Measurements from ENCODE around the gene PTPRQ.
A peak's percentile ranks its signal among the peaks of the same experiment; 100 is the strongest.

Gene PTPRQ, protein sequence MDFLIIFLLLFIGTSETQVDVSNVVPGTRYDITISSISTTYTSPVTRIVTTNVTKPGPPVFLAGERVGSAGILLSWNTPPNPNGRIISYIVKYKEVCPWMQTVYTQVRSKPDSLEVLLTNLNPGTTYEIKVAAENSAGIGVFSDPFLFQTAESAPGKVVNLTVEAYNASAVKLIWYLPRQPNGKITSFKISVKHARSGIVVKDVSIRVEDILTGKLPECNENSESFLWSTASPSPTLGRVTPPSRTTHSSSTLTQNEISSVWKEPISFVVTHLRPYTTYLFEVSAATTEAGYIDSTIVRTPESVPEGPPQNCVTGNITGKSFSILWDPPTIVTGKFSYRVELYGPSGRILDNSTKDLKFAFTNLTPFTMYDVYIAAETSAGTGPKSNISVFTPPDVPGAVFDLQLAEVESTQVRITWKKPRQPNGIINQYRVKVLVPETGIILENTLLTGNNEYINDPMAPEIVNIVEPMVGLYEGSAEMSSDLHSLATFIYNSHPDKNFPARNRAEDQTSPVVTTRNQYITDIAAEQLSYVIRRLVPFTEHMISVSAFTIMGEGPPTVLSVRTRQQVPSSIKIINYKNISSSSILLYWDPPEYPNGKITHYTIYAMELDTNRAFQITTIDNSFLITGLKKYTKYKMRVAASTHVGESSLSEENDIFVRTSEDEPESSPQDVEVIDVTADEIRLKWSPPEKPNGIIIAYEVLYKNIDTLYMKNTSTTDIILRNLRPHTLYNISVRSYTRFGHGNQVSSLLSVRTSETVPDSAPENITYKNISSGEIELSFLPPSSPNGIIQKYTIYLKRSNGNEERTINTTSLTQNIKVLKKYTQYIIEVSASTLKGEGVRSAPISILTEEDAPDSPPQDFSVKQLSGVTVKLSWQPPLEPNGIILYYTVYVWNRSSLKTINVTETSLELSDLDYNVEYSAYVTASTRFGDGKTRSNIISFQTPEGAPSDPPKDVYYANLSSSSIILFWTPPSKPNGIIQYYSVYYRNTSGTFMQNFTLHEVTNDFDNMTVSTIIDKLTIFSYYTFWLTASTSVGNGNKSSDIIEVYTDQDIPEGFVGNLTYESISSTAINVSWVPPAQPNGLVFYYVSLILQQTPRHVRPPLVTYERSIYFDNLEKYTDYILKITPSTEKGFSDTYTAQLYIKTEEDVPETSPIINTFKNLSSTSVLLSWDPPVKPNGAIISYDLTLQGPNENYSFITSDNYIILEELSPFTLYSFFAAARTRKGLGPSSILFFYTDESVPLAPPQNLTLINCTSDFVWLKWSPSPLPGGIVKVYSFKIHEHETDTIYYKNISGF (N-terminal part only)

DNA sequence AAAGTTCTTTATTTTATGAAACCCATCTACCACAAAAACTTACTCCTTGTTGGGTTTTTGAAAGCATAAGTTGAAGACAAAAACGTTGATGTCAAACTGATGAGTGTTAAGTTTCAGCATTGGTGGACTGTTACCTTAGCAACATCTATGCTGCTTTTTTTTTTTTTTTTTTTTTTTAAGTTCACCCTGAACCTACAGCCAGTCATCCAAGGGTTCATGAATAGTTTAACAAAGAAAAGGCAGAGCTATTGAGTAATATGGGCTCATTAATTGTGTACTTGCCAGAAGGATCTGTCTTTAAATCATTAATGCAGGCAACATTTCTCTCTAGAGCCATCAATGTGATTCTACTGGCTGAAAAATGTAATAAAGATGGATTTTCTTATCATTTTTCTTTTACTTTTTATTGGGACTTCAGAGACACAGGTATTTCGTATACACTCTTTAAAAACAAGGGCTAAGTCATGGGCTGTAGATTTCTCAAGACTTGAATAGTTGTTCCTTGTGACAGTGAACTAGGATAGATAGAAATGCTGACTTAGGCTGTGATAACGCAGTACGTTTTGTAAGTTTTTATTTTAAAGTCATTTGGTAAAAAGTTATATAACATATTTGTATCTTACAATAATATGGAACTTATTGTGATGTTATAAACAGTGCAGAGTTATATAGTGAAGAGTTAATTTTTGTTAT, at the start of gene PTPRQ:
PTPRQ (plus strand) TSS at position 262 of the 693 bp plus-strand sequence; CDS start at position 373, 111 bp downstream.
- DNase-seq (ENCODE audit: low read depth): no peak
- H3K4me3 ChIP-seq (ENCODE audit: low read depth, low read length): no peak within 1 kb of the TSS

DNA sequence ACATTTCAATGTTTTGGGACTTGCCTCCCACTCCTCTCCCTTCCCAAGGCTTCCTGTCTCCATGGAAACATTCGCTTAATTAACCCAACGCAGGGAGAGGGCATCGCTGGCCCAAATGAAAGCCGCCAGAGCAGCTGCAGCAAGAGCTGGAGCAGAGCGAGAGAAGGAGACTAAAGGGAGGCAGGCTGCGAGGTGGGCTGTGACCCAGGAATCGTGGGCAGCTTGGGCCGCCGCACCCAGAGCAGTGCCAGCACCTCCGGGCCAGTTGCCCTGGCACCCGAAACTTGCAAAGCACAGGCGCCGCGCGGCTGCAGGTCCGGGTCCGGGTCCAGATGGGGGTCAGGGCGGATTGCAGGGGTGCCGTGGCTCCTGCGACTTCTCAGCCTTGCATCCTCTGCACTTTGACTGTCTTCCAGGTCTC, 43.5 kb upstream of the PTPRQ start:
- no peak for DNase-seq (ENCODE audit: low read depth)
- H3K4me3 ChIP-seq (ENCODE audit: low read depth, low read length): peak overlapping the region; percentile 36

DNA sequence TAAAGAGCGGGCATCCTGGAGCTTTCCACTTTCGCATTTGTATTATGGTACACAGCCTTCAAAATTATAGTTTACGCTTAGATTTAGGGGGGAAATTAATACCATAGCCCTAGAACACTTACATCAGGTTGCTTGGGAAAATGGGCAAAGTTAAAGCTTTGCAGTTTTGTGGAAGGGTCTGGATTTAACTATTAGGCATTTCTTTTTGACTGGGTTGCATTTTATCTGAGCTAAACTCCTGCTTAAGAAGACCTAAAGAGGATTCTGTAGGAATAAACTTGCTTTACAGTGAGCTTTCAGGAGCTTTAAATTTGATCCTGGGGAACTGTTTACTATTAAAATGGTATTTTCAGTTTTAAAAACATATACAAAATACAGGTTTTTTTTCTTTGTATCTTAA, 42.8 kb upstream of the PTPRQ start:
- DNase-seq (ENCODE audit: low read depth): no peak
- peak overlapping the region; percentile 36 for H3K4me3 ChIP-seq (ENCODE audit: low read depth, low read length)

DNA sequence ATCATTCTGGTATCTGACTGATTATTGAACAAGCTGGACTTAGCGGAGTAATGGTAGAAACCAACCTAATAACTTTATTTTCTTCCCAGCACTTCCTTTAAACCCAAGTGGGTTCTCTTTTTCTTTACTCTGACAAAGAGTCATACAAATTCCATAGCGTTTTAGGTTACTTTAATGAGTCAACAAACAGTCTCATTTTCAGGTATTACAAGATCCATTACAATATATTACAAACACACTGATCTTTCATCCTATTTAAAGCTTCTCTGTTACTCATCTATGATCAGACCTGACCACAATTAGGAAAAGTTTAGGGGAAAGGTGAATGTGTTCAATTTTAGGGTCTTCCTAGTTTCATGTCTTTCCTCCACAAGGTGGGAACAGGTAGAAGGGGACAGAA, 39.4 kb upstream of the PTPRQ start:
- H3K4me3 ChIP-seq (ENCODE audit: low read depth, low read length): no peak overlapping the region
- no peak for DNase-seq (ENCODE audit: low read depth)

DNA sequence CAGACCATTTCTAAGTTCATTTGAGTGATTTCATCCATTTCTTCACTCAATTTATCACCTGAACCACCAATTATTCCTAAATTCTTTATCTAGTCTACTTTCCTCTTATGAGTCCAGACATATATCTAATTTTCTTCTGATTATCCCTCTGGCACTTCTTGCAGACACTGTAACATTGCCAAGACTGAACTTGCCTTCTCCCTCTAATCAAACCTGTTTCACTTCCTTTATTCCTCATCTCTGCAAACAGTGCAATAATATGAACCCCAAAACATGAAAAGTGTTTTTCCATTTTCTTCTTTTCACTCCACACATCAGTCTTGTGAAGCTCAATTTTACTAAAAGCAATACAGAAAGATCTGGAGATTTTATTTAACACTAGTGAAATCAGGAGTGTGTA, 37.8 kb upstream of the PTPRQ start:
- DNase-seq (ENCODE audit: low read depth): no peak
- no peak overlapping the region for H3K4me3 ChIP-seq (ENCODE audit: low read depth, low read length)

DNA sequence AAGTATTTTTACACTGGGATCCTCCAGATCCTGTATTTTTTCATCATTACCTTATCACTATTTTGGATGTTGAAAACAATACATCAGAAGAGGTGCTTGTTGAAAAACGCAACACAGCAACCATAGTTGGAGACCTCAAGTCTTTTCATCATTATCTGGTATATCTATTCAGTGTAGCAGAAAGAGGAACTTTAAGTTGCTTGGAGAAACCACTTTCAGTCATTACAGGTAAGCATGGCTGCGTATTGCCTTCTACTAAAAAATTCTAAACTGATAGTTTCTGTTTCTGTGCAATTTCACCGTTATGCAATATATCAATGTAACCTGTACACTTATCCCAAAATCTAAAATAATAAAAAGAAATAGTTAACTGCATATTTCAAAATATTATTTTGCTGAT, 32.2 kb upstream of the PTPRQ start:
- no peak for DNase-seq (ENCODE audit: low read depth)
- H3K4me3 ChIP-seq (ENCODE audit: low read depth, low read length): no peak overlapping the region

DNA sequence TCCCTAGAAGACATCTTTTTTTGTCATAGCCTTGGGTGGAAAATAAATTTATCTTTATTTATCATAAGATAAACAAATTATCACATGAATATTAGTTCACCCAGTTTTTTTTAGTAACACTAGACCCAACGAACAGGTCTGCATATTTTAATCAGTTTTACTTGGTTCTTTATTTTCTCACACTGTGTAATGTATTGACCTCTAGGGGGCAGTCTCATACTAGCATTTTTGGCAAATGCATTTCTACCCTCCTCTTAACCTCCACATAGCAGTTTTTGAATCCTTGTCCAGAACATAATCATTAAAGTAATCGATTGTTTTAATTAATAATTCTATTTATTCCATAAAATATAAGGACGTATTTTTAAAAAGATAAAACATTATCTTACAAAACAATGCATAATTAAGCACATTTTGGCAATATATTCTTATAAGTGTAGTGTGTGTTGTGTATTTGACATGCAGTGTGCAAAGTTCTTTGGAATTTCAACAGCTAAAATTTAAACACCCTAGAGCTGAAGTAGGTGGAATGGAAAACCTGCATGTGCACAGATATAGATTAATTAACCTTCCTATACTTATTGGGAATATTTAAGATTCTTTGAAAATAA, 31.6 kb upstream of the PTPRQ start:
- DNase-seq (ENCODE audit: low read depth): peak; percentile 6
- H3K4me3 ChIP-seq (ENCODE audit: low read depth, low read length): no peak overlapping the region

DNA sequence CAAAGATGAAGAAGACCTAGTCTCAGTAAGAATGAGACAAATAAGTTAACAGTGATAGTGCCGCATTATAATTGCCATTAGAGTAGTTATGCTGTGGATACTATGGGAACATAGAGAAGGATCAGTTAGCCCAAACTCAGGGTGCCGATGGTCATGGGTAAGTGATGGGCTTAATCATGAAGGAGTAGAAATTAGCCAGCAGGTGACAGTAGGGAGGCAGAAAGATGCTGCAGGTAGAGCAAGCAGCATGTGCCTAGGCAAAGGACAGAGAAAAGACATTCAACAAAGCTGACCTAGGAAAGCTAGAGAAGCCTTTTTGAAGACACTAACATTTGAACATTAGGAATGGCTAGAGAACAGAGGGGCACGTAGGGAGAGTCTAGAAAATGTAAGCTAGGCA, 30.6 kb upstream of the PTPRQ start:
- no peak overlapping the region for H3K4me3 ChIP-seq (ENCODE audit: low read depth, low read length)
- DNase-seq (ENCODE audit: low read depth): no peak

DNA sequence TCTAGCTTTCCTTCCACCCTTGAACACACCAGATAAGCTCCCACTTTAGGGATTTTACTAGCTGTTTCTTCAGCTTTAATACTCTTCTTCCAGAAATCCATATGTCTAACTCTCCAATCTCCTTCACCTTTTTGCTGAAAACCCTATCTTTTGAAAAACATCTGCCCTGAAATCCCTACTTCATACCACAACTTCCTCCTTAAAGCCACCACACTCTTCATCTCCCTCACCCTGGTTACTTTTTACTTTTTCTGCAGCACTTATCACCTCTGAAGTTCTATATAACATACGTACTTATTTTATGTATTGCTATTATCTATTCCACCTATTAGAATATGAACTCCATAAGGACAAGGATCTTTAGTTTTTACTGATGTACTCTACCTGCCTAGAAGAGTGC, 28.6 kb upstream of the PTPRQ start:
- H3K4me3 ChIP-seq (ENCODE audit: low read depth, low read length): no peak overlapping the region
- no peak for DNase-seq (ENCODE audit: low read depth)

DNA sequence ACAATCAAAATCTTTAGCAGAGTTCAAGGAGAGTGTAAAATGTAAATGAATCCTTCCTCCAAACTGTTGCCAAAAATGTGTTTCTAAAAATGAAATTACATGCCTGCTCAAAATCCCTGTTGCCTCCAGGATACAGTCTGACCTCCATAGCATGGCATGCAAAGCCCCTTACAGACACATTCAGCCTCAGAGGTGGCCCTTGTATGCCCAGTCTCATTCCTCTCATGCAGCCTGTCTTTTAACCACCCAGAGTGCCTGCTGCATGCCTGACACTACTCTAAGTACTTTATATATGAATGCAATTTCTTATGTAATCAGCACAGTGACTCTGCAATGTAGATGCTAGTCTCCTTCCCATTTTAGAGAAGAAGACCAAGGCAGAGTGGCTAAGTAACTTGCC, 24.4 kb upstream of the PTPRQ start:
- H3K4me3 ChIP-seq (ENCODE audit: low read depth, low read length): no peak overlapping the region
- DNase-seq (ENCODE audit: low read depth): no peak

DNA sequence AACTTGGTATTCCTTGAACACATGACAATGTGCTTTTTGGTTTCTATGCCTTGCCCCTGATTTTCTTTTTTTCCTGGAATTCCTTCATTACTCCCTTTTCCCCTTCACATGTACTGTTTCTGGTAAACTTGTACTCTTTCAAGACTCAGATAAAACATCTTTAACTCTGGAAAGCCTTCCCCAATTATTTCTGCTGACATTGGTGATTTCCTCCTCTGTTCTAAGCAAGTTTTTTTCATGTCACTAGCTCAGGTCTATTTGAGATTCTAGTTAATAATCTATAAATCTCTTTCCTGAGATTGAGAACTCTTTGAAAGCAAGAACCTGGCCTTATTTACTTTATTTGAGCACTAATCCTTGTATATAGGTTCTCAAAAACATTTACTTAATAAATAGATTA, 24.0 kb upstream of the PTPRQ start:
- no peak for DNase-seq (ENCODE audit: low read depth)
- H3K4me3 ChIP-seq (ENCODE audit: low read depth, low read length): no peak overlapping the region

DNA sequence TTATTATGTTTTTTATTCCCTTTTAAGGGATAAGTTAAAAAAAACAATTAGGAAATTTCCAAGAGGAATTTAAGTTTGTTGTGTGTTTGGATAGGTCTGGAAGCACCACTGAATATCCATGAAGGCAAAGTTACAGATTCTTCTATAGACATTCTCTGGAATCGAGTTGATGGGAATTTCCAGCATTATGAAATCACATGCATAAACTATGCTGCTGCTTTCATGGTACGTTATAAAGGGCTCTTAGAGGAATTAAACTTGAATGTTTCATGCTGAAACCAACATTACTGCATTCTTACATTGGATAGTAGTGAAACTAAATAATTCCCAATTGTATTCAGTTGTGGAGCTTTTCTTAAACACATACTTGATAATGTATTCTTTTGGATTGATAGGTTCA, 21.5 kb upstream of the PTPRQ start:
- no peak overlapping the region for H3K4me3 ChIP-seq (ENCODE audit: low read depth, low read length)
- peak; percentile 18 for DNase-seq (ENCODE audit: low read depth)

DNA sequence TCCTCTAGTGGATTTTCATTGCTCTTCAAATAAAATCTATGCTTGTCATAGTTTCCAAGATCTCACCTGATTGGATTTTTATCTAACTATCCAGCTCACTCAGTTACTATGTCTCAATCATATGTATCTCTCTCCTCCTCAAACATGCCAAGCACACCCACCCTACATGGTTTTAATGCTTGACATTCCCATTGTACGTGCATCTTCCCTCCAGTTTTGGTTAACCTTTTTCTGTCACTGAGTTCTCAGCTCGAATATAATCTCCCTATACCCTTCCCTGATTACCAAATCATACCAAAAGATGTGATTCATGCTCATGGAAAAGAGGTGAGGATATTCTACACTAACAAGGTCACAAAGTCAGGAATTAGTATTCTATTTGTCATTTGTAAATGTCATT, 12.0 kb upstream of the PTPRQ start:
- H3K4me3 ChIP-seq (ENCODE audit: low read depth, low read length): no peak overlapping the region
- DNase-seq (ENCODE audit: low read depth): no peak

DNA sequence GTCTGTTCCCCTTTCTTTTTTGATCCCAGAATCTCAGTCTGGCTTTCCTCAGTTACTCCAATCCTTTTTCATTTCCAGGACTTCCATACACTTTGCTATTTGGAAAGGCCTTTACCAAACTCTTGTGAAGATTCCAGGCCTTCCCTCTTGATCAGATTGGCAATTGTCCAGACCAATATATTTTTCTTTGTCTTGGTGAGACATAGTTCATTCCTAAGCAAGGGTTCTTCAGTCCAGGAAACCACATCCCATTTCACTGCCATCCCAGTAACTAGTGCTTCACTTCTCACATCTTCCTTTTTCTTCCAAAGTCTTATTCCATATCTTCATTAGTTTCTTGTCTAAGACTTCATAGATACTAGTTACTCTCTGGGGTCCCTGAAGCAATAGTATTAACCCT, 2.1 kb upstream of the PTPRQ start:
- no peak overlapping the region for H3K4me3 ChIP-seq (ENCODE audit: low read depth, low read length)
- peak; percentile 46 for DNase-seq (ENCODE audit: low read depth)

DNA sequence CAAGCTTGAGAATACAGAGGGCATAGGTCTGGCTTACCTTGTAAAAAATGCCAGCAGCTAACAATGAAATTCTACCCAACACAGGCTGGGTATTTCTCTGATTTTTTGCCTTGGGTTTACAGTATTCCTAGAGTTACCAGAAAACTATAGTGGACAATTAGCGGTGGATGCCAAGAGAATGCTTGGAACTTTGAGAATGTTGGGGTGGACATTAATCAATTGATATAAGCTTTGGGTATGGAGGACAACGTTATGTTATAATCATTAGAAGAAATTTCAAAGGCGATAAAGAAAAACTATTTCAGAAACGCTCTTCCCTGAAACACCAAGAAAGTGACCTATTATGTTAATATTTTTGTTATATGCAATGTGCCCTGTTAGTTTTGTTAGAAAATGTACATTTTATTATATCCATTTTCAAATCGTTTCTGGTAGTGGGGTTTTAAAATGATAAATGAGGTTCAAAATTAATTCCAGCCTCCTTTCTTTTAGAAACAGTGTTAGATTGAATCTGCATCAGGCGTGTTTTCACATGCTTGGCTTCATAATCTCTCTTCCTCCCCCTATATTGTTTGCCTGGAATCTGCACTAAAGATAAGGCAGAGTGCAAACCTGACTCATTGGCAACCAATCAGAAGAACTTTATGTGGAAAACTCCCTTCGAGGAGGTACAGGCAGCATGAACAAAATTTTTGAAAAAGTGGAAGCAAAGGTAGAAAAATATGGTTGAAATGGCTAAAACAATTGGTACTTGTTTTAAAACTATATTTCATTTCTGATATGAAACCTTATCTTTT, 1.4 kb upstream of the PTPRQ start:
- no peak overlapping the region for H3K4me3 ChIP-seq (ENCODE audit: low read depth, low read length)
- no peak for DNase-seq (ENCODE audit: low read depth)

DNA sequence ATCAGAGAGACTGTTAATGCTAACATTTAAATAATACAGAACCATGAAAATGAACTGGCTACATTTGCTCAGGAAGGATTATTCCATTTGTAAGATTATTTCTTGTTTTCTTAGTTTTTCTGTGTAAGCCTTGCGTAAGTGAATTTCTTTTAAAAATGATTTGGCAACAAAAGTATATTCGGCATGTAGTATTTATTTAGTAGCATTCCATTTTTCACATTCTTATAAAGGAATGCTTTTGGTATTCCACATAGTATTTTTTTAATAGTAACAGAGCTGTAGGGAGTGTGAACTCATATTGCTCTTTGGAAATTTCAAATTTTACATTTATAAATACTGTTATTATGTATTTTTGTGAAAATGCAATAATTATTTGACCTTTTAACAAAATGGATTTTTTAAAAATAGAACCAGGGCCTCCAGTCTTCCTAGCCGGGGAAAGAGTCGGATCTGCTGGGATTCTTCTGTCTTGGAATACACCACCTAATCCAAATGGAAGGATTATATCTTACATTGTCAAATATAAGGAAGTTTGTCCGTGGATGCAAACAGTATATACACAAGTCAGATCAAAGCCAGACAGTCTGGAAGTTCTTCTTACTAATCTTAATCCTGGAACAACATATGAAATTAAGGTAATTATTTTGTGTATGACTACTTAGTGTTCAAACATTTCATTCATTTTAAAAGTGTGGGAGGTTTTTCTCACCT, 1.2 kb downstream of the PTPRQ start:
- no peak for DNase-seq (ENCODE audit: low read depth)
- H3K4me3 ChIP-seq (ENCODE audit: low read depth, low read length): no peak overlapping the region

DNA sequence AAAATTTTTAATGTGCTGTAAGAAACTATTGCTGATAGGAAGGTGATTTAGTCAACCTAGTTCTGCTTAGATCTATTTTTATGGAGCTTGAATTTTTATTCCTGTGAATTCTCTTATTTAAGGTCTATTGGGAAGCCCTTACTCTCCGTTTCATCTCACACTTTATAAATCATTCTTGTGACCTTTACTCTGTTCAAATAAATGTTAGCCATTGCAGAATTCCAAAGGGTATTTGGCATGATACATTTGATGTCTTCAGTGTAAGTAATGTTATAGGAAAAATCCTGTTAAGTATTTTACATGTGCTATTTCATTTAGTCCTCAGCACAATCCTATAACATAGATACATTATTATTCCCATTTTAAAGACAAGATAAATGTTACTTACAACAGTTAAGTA, 12.5 kb downstream of the PTPRQ start:
- H3K4me3 ChIP-seq (ENCODE audit: low read depth, low read length): no peak overlapping the region
- no peak for DNase-seq (ENCODE audit: low read depth)

DNA sequence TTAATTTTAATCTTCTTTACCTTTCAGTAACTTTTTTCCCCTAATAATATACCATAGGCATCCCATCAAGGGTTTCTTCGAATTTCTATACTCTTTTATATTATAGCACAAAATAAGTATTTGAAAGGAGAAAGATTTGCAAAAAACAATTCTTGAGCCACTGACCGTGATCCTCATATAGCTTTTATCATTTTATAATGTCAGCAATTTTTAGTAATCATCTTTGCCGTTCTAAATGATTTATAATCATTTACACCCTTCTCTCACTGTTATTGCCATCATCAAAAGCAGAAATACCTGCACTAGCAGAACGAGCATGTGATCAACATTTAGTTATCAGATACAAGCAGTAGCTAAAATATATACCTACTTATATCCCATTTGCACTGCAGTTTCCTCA, 16.9 kb downstream of the PTPRQ start:
- no peak overlapping the region for H3K4me3 ChIP-seq (ENCODE audit: low read depth, low read length)
- no peak for DNase-seq (ENCODE audit: low read depth)
